ENCODE measurements around the gene RELA. TPM values are rescaled to one million over a fixed set of nuclear protein-coding genes. Genes with fewer than 3 reads are reported as not detected.

The RELA gene
- total RNA-seq, 1 donor from 2014 or later, result 68.9 TPM

DNA sequence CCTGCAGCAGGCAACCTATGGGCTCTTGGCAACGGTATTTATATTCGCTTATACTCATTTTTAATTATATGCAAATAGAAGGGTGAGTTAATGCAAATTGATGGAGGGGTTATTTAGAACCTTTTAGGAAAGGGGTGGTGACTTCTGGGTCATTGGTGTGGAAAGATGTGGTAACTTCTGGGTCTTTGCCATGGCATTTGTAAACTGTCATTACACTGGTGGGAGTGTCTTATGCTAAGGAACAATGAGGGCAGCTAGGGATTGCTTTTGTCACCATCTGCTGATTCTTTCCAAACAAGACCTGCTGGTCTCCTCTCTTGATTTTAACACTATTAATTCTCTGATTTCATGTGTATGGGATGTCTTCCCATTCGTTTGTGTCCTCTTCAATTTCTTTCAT lies 37.7 kb upstream of the RELA start:
- Mint-ChIP-seq H3K9me3 (ENCODE audit: unreplicated experiment) (peaks cover 4% of the 10 kb centered on the region), H3K27ac (ENCODE audit: unreplicated experiment) (no peak overlapping the region), H3K4me1 (ENCODE audit: low read depth, unreplicated experiment) (no peaks in the 10 kb centered on the region), H3K27me3 (ENCODE audit: low read depth, unreplicated experiment) (peaks cover 38% of the 10 kb centered on the region), H3K4me3 (ENCODE audit: unreplicated experiment) (no peak overlapping the region), H3K36me3 (ENCODE audit: low read depth, unreplicated experiment) (no peaks in the 10 kb centered on the region)
- Histone ChIP-seq H3K79me2 (ENCODE audit: insufficient read depth, low read length) (no peaks in the 10 kb centered on the region), H3K4me3 (ENCODE audit: insufficient read depth, low read depth, low read length) (no peak overlapping the region), H3K27me3 (ENCODE audit: insufficient read depth, low read length) (peaks cover 22% of the 10 kb centered on the region), H3K4me2 (ENCODE audit: low read length) (no peak overlapping the region), H2AFZ (ENCODE audit: low read depth, low read length) (no peak overlapping the region), H3K9me3 (ENCODE audit: insufficient read depth, low read depth, low read length) (no peaks in the 10 kb centered on the region), H3K9ac (ENCODE audit: low read length) (no peak overlapping the region), H3K4me1 (ENCODE audit: insufficient read depth, low read length) (no peaks in the 10 kb centered on the region), H4K20me1 (ENCODE audit: insufficient read depth, low read length) (no peaks in the 10 kb centered on the region), H3K36me3 (ENCODE audit: insufficient read depth, low read length) (no peaks in the 10 kb centered on the region), H3K27ac (ENCODE audit: low read depth, low read length) (no peak overlapping the region)
- TF ChIP-seq EZH2 (IDR thresholded peaks at IDR 0.05; ENCODE audit: insufficient read depth, low read length), result no peak
- TF ChIP-seq, protein P1, sequence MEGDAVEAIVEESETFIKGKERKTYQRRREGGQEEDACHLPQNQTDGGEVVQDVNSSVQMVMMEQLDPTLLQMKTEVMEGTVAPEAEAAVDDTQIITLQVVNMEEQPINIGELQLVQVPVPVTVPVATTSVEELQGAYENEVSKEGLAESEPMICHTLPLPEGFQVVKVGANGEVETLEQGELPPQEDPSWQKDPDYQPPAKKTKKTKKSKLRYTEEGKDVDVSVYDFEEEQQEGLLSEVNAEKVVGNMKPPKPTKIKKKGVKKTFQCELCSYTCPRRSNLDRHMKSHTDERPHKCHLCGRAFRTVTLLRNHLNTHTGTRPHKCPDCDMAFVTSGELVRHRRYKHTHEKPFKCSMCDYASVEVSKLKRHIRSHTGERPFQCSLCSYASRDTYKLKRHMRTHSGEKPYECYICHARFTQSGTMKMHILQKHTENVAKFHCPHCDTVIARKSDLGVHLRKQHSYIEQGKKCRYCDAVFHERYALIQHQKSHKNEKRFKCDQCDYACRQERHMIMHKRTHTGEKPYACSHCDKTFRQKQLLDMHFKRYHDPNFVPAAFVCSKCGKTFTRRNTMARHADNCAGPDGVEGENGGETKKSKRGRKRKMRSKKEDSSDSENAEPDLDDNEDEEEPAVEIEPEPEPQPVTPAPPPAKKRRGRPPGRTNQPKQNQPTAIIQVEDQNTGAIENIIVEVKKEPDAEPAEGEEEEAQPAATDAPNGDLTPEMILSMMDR (IDR thresholded peaks at IDR 0.05; ENCODE audit: insufficient read depth, low read depth, low read length), result no peak
- FAIRE-seq (no peak), DNase-seq (ENCODE audit: low read depth) (no peak)

DNA sequence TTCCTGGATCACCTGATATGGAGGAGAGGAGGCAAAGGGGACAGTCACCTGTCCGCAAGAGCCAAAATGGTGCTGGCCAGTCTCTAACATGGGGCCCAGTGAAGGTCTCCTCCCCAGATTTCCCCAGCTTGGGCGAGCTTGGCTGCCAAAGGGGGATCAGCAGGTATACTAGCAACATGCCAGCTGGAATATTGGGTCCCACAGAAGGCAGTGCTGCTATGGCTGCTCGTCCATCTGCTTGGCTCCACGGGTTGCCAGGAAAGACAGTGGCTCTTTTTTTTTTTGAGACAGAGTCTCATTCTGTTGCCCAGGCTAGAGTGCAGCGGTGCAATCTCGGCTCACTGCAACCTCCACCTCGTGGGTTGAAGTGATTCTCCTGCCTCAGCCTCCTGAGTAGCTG lies 36.6 kb upstream of the RELA start:
- FAIRE-seq, result no peak
- no peak overlapping the region for H3K4me3 Mint-ChIP-seq (ENCODE audit: unreplicated experiment)

GRCh38 chr11:65698205-65698604 lies 35.5 kb upstream of the RELA start:
- Mint-ChIP-seq H3K4me1 (ENCODE audit: low read depth, unreplicated experiment) (no peaks in the 10 kb centered on the region), H3K27me3 (ENCODE audit: low read depth, unreplicated experiment) (peaks cover 41% of the 10 kb centered on the region), H3K36me3 (ENCODE audit: low read depth, unreplicated experiment) (peaks cover under 1% of the 10 kb centered on the region), H3K27ac (ENCODE audit: unreplicated experiment) (no peak overlapping the region), H3K4me3 (ENCODE audit: unreplicated experiment) (no peak overlapping the region), H3K9me3 (ENCODE audit: unreplicated experiment) (peaks cover 4% of the 10 kb centered on the region)
- peaks cover 18% of the 10 kb centered on the region for H3K27me3 ChIP-seq (ENCODE audit: insufficient read depth, low read length)
- H3K9me3 ChIP-seq (ENCODE audit: insufficient read depth, low read depth, low read length), result no peaks in the 10 kb centered on the region
- H3K79me2 ChIP-seq (ENCODE audit: insufficient read depth, low read length), result no peaks in the 10 kb centered on the region
- H3K4me2 ChIP-seq (ENCODE audit: low read length), result no peak overlapping the region
- no peaks in the 10 kb centered on the region for H3K4me1 ChIP-seq (ENCODE audit: insufficient read depth, low read length)
- FAIRE-seq (no peak), DNase-seq (ENCODE audit: low read depth) (no peak)
- no peak overlapping the region for H3K27ac ChIP-seq (ENCODE audit: low read depth, low read length)
- H4K20me1 ChIP-seq (ENCODE audit: insufficient read depth, low read length), result no peaks in the 10 kb centered on the region
- no peak overlapping the region for H3K4me3 ChIP-seq (ENCODE audit: insufficient read depth, low read depth, low read length)
- H2AFZ ChIP-seq (ENCODE audit: low read depth, low read length), result no peak overlapping the region
- H3K36me3 ChIP-seq (ENCODE audit: insufficient read depth, low read length), result no peaks in the 10 kb centered on the region
- TF ChIP-seq, protein P1 (IDR thresholded peaks at IDR 0.05; ENCODE audit: insufficient read depth, low read depth, low read length), result no peak
- no peak for TF ChIP-seq EZH2 (IDR thresholded peaks at IDR 0.05; ENCODE audit: insufficient read depth, low read length)
- no peak overlapping the region for H3K9ac ChIP-seq (ENCODE audit: low read length)

More for the DNA sequence above, 36.6 kb upstream of the RELA start:
- Mint-ChIP-seq H3K9me3 (ENCODE audit: unreplicated experiment) (peaks cover 4% of the 10 kb centered on the region), H3K27ac (ENCODE audit: unreplicated experiment) (no peak overlapping the region), H3K27me3 (ENCODE audit: low read depth, unreplicated experiment) (peaks cover 37% of the 10 kb centered on the region), H3K36me3 (ENCODE audit: low read depth, unreplicated experiment) (no peaks in the 10 kb centered on the region), H3K4me1 (ENCODE audit: low read depth, unreplicated experiment) (no peaks in the 10 kb centered on the region)
- Histone ChIP-seq H3K9ac (ENCODE audit: low read length) (no peak overlapping the region), H3K27me3 (ENCODE audit: insufficient read depth, low read length) (peaks cover 19% of the 10 kb centered on the region), H3K79me2 (ENCODE audit: insufficient read depth, low read length) (no peaks in the 10 kb centered on the region), H2AFZ (ENCODE audit: low read depth, low read length) (no peak overlapping the region), H3K4me3 (ENCODE audit: insufficient read depth, low read depth, low read length) (no peak overlapping the region), H3K4me2 (ENCODE audit: low read length) (no peak overlapping the region), H3K27ac (ENCODE audit: low read depth, low read length) (no peak overlapping the region), H3K9me3 (ENCODE audit: insufficient read depth, low read depth, low read length) (no peaks in the 10 kb centered on the region), H3K4me1 (ENCODE audit: insufficient read depth, low read length) (no peaks in the 10 kb centered on the region), H4K20me1 (ENCODE audit: insufficient read depth, low read length) (no peaks in the 10 kb centered on the region), H3K36me3 (ENCODE audit: insufficient read depth, low read length) (no peaks in the 10 kb centered on the region)
- TF ChIP-seq, protein P1 (IDR thresholded peaks at IDR 0.05; ENCODE audit: insufficient read depth, low read depth, low read length), result no peak
- no peak for DNase-seq (ENCODE audit: low read depth)
